ENCODE data around the gene HTT.

DNA sequence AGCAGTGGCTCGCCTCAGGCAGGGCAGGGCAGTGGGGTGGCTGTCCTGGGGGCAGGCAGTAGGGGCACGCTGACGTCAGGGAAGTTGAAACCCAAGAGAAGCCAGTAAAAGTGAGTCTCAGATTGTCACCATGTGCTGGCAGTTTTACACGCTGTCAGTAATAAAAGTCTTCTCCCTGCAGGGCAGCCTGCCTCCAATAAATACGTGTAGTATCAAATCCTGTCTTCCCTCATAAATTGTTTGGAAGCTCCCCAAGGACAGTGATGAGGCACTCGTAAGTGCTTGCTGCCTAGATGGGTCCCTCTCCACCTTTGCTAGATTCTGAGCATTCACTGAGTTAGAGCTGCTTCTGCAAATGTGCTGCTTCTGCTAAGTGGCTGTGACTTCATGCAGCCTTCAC lies 113.6 kb downstream of the HTT start:
- TF ChIP-seq CTCF (IDR thresholded peaks at IDR 0.05; ENCODE audit: poor library complexity, severe bottlenecking), result no peak
- no peak for TF ChIP-seq EZH2 (IDR thresholded peaks at IDR 0.05; ENCODE audit: borderline replicate concordance, insufficient read depth, low read length, poor library complexity, severe bottlenecking)
